HFFc6 (cell line): ENCODE measurements around the gene SPTLC3. TPM values are rescaled to one million over a fixed set of nuclear protein-coding genes. Genes with fewer than 3 reads are reported as not detected.
A peak's percentile ranks its signal among the peaks of the same experiment; 100 is the strongest.

Experiments used
- DNase-seq: peaks from one replicate; pipeline ENCODE4 v3.0.0-alpha.2; 2018
- H3K27ac Mint-ChIP-seq: 2 replicates; pipeline ENCODE4 v1.8.0; 2020; ENCODE audit warnings: mild to moderate bottlenecking, mixed read lengths
- H3K27me3 Mint-ChIP-seq: 2 replicates; pipeline ENCODE4 v1.8.0; 2021; ENCODE audit warnings: mild to moderate bottlenecking, moderate library complexity, mixed read lengths; ENCODE audit not compliant: insufficient read depth
- H3K36me3 Mint-ChIP-seq: 2 replicates; pipeline ENCODE4 v1.8.0; 2021; ENCODE audit warnings: low read depth, mixed read lengths
- H3K4me1 Mint-ChIP-seq: 2 replicates; pipeline ENCODE4 v1.8.0; 2020; ENCODE audit warnings: low read depth, mixed read lengths
- H3K4me3 Mint-ChIP-seq: 2 replicates; pipeline ENCODE4 v1.8.0; 2020; ENCODE audit warnings: mild to moderate bottlenecking, moderate library complexity, mixed read lengths
- H3K9me3 Mint-ChIP-seq: 2 replicates; pipeline ENCODE4 v1.8.0; 2020; ENCODE audit warnings: mild to moderate bottlenecking, mixed read lengths
- total RNA-seq, 6 experiments: library from RNA; stranded (reverse); fragmentation: NEBNext Ultra II Directional; extraction: Animal tissue kit (Norgen Biotek cat#: 25700); gene quantifications; 2 replicates in 1 of 6; 3 replicates in 5 of 6; pipeline ENCODE4 v1.2.3, GENCODE V29; 2021
- TF ChIP-seq, protein P1 (sequence below): fragments of 200-600 bp; sonication (generic); IDR thresholded peaks from 2 replicates; pipeline ENCODE4 v1.5.0; 2021; ENCODE audit warnings: antibody characterized with exemption, mild to moderate bottlenecking

Gene SPTLC3
- total RNA-seq, 6 experiments from 2014 or later = not detected

DNA sequence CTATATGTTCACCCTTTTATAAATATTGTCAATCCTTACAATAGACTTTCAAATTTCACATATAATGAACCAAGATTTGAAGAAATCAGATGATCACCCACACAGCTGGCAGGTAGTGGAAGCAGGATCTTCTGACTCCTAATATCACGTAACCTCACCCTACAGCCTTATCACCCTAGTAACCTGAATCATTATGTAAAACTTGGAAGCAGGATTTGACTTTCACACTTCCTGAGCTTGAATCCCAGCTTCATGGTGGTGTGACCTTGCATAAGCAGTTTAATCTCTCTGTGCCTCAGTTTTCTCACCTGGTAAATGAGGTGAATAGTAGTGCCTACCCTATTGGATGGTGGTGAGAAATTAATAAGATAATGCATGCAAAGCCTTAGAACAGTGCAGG is 16.4 kb downstream of the SPTLC3 start:
- Mint-ChIP-seq H3K27ac (no peak overlapping the region), H3K4me3 (no peak overlapping the region), H3K27me3 (no peaks in the 10 kb centered on the region; the same call in none of the 2 replicates), H3K9me3 (peaks cover 39% of the 10 kb centered on the region), H3K36me3 (peaks cover 5% of the 10 kb centered on the region; the same call in 1 of the 2 replicates), H3K4me1 (no peaks in the 10 kb centered on the region; the same call in 1 of the 2 replicates)
- no peak for DNase-seq
- TF ChIP-seq, protein P1, sequence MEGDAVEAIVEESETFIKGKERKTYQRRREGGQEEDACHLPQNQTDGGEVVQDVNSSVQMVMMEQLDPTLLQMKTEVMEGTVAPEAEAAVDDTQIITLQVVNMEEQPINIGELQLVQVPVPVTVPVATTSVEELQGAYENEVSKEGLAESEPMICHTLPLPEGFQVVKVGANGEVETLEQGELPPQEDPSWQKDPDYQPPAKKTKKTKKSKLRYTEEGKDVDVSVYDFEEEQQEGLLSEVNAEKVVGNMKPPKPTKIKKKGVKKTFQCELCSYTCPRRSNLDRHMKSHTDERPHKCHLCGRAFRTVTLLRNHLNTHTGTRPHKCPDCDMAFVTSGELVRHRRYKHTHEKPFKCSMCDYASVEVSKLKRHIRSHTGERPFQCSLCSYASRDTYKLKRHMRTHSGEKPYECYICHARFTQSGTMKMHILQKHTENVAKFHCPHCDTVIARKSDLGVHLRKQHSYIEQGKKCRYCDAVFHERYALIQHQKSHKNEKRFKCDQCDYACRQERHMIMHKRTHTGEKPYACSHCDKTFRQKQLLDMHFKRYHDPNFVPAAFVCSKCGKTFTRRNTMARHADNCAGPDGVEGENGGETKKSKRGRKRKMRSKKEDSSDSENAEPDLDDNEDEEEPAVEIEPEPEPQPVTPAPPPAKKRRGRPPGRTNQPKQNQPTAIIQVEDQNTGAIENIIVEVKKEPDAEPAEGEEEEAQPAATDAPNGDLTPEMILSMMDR = no peak

DNA sequence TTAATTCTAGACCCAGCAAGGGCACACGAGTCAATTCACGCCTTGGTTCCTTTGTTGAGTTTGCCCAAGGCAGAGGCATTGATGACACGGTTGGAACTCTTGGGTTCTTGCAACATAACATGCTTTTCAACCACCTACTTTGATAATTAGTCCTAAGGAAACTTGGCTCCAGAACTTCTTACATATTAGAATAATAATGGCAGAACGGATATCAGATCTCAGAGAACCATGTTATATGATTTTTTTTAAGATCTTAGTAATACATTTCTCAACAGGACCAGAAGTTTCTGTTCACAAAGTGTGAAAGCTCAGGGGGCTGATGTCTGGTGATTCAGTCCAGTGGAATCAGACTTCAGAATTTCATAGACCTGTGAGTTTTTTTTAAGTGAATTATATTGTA is 19.2 kb downstream of the SPTLC3 start:
- Mint-ChIP-seq H3K9me3 (peaks cover 21% of the 10 kb centered on the region), H3K27me3 (no peaks in the 10 kb centered on the region; the same call in 1 of the 2 replicates), H3K4me3 (no peak overlapping the region), H3K4me1 (no peaks in the 10 kb centered on the region; the same call in 1 of the 2 replicates), H3K36me3 (peaks cover 2% of the 10 kb centered on the region; the same call in 1 of the 2 replicates), H3K27ac (no peak overlapping the region)
- no peak for DNase-seq
- TF ChIP-seq, protein P1 = no peak

DNA sequence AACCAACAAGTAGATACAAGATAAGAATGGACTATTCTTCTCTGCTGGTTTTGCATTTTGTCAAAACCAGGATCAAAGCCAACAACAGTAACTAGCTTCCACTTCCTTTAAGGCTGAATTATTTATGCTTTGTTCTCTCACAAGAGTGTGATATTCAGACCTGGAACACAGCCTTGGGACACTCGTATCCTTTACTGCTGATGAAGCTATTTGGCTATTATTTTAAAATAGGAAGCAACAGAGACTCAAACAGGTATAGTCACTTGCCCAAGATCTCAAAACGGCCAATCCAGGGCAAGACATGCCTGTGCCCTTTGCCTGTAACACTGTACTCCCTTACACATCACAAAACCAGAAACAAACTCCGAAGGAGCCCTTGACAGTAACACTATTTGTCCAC is 19.9 kb downstream of the SPTLC3 start:
- DNase-seq = no peak
- Mint-ChIP-seq H3K36me3 (no peaks in the 10 kb centered on the region), H3K27me3 (no peaks in the 10 kb centered on the region; the same call in 1 of the 2 replicates), H3K9me3 (peaks cover 22% of the 10 kb centered on the region), H3K4me3 (no peak overlapping the region), H3K4me1 (no peaks in the 10 kb centered on the region; the same call in 1 of the 2 replicates), H3K27ac (no peak overlapping the region)
- TF ChIP-seq, protein P1 = no peak

DNA sequence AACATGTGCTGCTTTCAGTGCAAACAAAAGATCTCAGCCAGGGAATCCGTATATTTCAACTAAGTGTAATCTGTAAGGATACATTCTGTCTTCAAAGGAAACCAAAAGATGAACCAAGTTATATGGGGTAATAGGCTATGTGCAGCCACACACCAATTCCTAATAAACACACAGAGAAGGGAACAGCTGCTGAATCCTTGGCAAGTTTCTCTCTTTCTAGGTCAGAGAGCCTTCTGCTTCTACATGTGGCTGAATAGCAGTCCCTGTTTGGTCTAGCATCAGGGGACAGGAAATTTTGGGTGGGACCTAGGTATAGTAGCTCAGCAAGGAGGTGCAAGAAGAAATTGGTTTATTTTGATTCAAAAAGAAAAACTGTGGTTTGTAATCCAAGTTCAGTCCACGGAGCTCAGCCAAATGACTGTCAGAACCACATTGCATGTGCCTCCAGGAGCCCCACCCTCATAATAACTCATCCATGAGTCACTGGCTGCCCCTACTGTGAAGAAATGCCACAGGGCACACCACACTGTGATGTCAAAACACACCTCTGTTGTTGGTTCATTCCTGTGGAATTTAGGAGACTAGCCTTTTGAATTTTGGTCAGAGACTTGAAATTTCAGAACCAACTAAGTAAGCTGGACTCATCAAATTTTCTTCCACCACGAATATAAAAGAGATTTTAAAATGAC is 21.1 kb downstream of the SPTLC3 start:
- Mint-ChIP-seq H3K9me3 (peaks cover 26% of the 10 kb centered on the region), H3K4me3 (no peak overlapping the region), H3K36me3 (no peaks in the 10 kb centered on the region), H3K27me3 (no peaks in the 10 kb centered on the region; the same call in 1 of the 2 replicates), H3K4me1 (no peaks in the 10 kb centered on the region; the same call in 1 of the 2 replicates), H3K27ac (no peak overlapping the region)
- TF ChIP-seq, protein P1 = no peak
- peak; percentile 41 for DNase-seq

DNA sequence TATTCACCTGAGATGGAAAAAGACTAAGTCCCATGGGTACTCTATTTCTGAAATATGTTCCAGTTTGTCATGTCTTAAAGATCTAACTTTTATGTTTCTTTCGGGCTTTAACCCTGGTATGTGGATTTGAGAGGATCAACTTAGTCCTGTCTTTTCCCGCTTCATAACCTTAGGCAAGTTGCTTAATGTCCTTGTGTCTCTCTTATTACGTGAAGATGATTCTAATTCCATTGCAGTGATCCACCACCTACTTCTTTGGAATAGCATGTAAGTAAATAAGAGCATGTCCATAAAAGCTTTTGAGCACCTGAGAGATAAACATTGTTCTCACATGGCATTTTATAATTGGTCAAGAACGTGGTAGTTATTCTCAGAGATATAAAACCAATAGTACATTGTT is 23.0 kb downstream of the SPTLC3 start:
- Mint-ChIP-seq H3K36me3 (no peaks in the 10 kb centered on the region), H3K27ac (no peak overlapping the region)
- TF ChIP-seq, protein P1 = no peak

More for the DNA sequence above, 23.0 kb downstream of the SPTLC3 start:
- no peak for DNase-seq
- peaks cover 2% of the 10 kb centered on the region for H3K27me3 Mint-ChIP-seq
- peaks cover 24% of the 10 kb centered on the region for H3K9me3 Mint-ChIP-seq
- H3K4me1 Mint-ChIP-seq = no peaks in the 10 kb centered on the region; the same call in 1 of the 2 replicates
- no peak overlapping the region for H3K4me3 Mint-ChIP-seq
